GM18498 (cell line): ENCODE measurements around the gene RTN3.
"Not testable (repeated sequence)": the region's sequence is repeated elsewhere in the genome, so short reads cannot be mapped to it uniquely, and the experiment has no call there.

Experiments
- ATAC-seq: cut with Tn5 transposase; IDR thresholded peaks from one replicate; pipeline ENCODE4 v1.9.1; 2021; ENCODE audit warnings: mild to moderate bottlenecking, moderate library complexity; ENCODE audit not compliant: unreplicated experiment

Gene RTN3, protein sequence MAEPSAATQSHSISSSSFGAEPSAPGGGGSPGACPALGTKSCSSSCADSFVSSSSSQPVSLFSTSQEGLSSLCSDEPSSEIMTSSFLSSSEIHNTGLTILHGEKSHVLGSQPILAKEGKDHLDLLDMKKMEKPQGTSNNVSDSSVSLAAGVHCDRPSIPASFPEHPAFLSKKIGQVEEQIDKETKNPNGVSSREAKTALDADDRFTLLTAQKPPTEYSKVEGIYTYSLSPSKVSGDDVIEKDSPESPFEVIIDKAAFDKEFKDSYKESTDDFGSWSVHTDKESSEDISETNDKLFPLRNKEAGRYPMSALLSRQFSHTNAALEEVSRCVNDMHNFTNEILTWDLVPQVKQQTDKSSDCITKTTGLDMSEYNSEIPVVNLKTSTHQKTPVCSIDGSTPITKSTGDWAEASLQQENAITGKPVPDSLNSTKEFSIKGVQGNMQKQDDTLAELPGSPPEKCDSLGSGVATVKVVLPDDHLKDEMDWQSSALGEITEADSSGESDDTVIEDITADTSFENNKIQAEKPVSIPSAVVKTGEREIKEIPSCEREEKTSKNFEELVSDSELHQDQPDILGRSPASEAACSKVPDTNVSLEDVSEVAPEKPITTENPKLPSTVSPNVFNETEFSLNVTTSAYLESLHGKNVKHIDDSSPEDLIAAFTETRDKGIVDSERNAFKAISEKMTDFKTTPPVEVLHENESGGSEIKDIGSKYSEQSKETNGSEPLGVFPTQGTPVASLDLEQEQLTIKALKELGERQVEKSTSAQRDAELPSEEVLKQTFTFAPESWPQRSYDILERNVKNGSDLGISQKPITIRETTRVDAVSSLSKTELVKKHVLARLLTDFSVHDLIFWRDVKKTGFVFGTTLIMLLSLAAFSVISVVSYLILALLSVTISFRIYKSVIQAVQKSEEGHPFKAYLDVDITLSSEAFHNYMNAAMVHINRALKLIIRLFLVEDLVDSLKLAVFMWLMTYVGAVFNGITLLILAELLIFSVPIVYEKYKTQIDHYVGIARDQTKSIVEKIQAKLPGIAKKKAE

DNA sequence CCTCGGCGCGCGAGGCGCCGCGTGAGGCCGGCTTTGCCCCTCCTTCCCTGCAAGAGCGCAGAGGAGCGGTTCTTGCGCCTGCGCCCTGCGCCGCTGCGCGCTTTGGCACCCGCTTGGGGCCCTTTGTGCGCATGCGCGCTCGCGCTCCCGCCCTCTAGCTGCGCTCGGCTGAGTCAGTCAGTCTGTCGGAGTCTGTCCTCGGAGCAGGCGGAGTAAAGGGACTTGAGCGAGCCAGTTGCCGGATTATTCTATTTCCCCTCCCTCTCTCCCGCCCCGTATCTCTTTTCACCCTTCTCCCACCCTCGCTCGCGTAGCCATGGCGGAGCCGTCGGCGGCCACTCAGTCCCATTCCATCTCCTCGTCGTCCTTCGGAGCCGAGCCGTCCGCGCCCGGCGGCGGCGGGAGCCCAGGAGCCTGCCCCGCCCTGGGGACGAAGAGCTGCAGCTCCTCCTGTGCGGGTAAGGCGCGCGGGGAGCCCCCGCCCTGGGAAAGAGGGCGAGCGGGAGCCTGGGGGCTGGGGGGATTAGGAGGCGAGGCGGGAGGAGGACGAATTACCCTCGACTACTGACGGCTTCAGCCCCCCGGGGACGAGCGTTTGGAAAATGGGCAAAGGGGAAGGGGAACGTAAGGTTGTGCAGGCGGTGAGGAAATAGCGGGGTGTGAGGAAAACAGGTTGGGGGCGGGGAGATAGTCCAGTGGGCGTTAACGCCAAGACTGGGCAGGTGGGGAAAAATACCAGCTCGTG lies at the start of gene RTN3:
TSS of gene RTN3 (plus strand) at position 180 of the 745 bp plus-strand sequence. CDS start at position 317, 137 bp downstream.
- peak; percentile 93 for ATAC-seq

DNA sequence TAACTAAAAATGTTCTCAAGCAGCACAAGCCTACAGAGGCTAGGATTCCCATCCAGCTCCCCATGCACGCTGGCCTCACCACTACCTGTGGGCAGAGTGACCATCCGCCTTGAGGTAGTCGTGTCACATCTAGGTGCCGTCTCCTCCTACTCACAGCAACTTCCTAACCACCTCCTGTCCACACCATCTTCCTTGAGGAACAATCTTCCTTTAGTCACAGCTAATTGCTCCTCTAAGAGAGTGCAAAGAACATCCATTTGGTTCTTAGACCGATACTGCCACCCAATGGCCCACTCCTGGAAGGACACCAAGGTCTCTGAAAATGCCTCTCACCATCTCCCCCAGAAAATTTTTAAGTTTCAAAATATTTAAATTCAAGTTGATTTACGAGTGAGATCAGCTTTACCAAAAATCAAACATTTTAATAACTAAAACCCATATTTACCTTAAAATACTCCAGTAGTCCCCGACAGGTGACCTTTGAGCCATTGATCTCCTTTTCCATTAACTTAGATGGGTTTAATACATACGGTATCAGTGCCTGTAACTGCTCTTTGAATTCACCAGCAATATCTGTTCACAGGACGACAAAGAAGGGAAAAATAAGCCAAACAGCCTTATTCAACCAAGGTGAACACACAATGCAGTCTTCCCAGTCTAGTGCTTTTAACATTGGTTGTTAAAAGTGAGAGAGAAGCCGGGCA lies 45.4 kb upstream of the RTN3 start:
- no peak for ATAC-seq

DNA sequence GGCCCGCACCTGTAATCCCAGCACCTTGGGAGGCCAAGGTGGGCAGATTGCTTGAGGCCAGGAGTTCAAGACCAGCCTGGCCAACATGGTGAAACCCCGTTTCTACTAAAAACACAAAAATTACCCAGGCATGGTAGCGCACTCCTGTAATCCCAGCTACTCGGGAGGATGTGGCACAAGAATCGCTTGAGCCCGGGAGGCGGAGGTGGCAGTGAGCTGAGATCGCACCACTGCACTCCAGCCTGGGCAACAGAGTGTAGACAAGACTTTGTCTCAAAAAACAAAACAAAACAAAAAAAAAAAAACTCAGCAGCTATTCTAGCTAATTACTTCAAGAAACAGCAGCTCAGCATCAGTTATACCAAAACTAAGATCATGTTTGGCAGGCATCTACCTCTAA lies 42.9 kb upstream of the RTN3 start:
- ATAC-seq, result not testable (repeated sequence)

DNA sequence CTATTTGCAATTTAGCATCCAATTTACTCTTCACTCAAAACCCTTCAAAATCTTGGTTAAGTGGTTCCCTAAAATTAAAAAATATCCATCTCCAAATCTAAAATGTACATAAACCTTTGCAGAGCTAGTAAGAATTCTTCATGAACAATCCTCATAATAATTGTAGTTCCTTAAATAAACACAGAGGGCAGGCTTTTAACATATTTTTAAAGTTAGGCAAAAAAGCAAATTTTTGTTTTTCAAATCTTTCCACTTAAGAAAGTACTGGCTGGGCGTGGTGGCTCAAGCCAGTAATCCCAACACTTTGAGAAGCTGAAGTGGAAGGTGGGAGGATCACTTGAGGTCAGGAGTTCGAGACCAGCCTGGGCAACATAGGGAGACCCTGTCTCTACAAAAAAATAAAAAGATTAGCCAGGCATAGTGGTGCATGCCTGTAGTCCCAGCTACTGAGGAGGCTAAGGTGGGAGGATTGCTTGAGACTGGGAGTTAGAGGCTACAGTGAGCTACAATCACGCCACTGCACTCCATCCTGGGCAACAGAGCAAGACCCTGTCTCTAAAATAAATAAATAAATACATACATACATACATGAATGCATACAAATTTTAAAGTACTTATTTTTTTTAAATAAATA lies 42.0 kb upstream of the RTN3 start:
- ATAC-seq, result no peak

DNA sequence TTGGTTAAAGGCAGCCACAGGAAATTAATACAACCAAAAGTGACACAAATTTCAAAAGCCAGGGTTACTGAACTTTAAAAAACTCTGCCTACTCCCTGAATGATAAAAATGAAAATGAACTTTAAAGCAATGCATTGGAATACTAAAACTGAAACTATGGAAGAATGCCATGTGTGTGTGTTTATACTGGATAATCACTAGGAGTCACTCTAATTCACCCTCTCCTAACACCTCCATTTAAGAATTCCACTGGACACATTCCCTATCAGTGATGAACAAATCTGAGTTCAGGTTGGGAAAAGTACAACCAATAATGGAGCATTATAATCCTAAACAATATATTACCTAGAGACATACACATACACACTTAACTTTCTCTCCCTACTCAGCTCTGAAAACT lies 39.6 kb upstream of the RTN3 start:
- no peak for ATAC-seq

DNA sequence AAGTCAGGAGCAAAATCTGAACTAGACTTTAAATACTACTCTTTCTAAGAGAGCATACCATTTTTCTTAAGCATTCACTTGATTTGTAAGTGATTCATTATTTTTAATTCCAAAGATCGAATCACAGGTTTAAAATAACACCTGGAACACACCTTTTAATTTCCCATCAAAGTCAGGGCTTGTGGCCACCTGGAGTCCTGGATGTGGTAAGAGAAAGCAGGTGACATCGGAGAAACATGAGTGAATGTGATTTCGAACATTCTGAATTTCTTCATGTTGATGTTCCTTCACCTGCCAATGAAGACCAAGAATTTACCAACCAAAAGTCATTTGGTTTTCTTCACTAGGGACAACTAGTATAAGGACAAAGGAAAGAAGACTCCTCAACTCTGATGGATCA lies 38.1 kb upstream of the RTN3 start:
- ATAC-seq, result no peak

DNA sequence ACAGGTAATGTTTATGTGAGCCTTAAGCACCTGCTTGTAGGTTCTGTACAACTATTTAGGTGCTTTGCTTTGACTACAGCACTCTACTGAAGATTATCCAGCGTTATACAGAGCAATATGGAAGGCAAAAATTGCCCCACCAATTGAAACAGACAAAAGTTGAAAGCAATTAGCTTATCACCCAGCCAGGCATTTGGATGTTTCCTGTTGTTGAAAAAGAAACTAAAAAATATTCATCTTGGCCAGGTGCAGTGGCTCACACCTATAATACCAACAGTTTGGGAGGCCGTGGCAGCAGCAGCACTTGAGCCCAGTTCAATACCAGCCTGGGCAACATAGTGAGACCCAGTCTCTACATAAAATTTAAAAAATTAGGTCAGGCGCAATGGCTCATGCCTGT lies 28.6 kb upstream of the RTN3 start:
- no peak for ATAC-seq

DNA sequence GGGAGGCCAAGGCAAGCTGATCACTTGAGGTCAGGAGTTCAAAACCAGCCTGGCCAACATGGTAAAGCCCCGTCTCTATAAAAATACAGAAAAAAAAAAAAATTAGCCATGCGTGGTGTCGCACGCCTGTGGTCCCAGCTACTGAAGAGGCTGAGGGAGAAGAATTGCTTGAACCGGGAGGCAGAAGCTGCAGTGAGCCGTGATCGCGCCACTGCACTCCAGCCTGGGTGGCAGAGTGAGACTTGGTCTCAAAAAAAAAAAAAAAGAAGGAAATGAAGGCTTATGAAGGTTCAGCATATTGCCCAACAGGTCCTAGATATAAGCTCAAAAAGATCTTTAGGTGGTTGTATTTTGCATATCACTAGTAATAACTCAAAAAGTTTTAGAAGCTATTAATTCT lies 20.3 kb upstream of the RTN3 start:
- no peak for ATAC-seq

DNA sequence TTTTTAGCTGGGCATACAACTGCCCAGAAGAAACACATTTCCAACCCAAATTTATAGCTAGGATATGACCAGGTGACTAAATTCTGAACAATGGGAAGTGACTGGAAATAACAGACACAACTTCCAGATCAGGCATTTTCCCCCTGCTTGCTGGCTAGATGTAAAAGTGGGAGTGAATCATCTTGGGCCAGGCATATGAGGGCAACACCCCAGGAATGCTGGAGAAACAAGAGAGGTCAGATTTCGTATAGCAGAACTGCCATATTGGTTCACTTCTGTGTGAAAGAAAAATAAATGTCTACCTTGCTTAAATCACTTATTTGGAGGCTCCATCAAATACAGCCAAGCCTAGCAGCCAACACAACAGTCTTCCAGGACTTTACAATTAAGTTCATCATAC lies 17.5 kb upstream of the RTN3 start:
- ATAC-seq, result no peak

DNA sequence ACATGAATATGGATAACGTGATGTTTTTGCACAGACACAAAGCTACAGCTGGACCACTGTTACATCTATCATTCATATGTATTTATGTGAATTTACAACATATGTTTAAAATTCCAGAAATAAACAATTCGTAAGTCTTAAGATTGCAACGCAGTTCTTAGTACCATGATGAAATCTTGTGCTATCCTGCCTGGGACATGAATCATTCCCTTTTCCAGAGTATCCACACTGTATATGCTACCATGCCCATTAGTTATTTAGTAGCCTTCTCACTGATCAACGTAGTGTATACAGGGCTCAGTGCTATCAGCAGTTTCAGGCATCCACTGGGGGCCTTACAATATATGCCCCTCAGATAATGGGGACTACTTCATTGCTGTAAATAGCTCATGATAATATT lies 14.4 kb upstream of the RTN3 start:
- ATAC-seq, result no peak

DNA sequence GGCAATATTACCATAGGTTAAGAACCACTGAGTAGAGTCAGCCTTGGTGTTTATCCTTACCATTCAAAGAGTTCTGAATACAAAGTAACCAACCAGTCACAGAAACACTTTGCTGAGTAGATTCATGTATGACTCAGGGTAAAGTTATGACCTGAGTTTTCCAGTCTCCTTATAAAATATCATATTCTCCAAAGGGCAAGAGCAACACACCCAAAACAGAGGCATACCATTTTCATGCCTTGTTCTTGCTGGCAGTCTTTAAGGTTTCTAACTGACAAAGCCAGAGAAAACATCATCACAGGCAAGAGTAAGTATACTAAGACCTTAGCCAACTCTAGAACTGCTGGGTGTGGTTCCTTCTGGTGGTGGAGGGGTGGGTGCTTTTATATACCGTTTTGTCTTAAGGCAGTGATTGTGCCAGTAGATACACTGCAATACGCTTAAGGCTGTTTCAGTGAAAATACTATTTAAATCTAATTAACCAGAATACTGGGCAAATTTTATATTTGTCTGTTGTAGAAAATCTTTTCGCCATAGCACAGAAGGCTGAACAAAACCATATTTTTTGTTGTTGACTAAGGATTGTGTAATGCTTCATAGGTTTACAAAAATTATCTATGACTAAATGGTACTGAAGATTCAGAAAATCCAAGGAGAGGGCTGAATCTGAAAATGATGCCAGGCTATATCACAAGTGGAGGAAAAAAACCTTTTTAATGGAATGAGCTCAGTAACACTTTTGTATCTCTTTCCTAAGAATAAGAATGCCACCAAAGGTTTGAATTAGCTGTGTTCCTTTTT lies 13.1 kb upstream of the RTN3 start:
- no peak for ATAC-seq

DNA sequence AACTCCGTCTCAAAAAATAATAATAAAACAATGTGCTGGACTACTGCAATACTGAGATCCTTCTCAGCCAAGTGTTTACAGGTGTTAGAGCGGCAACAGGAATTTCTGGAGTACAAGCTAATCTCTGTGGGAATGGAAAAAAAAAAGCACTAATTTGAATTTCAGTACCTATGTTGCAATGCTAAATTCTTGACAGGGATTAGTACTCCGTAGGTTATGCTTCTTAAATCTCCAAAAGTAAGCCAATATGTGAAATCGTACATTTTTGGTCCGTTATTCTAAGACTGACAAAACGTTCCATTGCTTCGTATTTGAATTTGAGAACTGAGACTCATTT lies 11.2 kb upstream of the RTN3 start:
- ATAC-seq, result no peak

DNA sequence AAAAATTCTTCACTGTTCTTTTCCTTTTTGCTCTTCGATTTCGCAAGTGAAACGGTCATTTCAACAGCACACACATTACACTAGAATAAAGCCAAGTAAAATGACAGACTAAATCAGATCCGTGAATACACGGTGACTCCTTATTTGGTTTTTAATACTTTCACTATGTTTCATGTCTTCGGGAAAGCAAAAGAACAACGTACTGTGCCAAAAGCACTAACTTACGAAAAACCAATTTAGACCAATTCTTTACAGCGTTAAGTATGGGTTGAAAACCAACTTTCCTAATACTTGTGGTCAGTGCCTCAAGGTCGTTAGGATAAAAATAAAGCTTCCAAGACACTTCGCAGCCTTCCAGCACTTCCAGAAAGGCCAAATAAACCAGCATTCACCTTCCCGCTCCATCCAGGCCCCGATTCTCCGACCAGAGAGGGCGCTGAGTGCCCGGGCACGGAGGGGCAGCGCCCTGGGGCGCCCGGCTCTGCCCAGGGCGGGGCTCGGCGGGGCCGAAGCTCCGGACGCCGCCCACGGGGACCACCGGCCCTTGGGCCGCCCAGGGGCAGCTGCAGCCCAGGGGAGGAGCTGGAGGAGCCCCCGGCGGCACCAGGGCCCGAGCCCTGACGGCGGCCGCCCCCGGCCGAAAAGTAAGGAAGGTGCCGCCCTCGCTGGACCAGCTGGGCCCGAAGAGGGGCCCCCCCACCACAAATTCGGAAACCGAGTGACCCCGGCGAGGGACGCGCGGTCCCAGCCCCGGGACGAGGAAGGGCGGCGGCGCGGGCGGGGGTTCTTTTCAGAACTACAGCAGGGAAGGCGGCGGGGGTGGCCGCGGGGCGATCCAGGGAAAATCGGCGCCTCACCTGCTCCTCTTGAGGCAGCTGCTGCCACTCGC lies 10.6 kb upstream of the RTN3 start:
- ATAC-seq, result peak; percentile 53

DNA sequence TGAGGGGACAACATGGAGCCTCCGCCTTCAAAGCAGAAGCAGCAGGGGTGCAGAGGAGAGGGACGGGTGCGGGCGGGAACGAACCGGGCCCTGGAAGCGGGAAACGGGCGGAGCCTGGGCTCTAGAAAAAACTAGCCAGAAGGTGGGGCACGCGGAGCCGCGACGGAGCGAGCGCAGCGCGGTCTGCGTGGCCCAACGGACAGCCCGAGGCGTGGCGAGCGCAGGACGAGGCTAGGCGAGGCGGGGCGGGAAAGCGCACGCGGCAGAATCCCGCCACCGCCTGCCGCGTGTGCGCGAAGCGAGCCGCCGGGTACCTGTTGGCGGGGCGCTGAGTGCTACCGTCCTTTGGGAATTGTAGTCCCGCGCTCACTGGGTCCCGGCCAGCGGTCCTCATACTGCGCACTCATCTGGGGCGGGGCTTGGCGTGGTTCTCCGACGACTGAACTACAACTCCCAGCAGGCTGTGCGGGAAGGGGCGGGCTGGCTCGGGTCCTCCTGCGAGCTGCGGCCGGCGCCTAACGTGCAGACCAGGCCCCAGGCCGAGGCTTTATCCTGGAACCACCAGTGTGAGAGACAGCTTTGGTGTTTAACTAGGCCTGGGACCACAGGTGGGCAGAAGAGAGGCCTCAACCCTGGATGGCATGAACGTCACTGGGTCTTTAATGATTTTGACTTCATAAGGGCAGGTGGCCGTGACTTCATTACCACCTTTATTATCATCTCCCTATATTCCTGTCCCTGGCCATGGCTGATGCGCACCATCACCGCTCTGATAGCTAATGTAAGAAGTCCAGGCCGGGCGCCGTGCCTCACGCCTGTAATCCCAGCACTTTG lies 9.8 kb upstream of the RTN3 start, which contains the start of gene ATL3:
TSS of gene ATL3 (minus strand) at position 55 of the 834 bp plus-strand sequence. CDS start at position 14, 41 bp downstream.
- peak; percentile 90 for ATAC-seq

DNA sequence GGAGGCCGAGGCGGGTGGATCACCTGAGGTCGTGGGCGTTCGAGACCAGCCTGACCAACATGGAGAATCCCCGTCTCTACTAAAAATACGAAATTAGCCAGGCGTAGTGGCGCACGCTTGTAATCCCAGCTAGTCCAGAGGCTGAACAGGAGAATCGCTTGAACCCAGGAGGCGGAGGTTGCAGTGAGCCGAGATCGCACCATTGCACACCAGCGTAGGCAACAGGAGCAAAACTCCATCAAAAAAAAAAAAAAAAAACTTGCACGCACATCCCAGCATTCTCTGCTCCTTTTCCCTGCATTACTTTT lies 9.2 kb upstream of the RTN3 start:
- ATAC-seq, result no peak

DNA sequence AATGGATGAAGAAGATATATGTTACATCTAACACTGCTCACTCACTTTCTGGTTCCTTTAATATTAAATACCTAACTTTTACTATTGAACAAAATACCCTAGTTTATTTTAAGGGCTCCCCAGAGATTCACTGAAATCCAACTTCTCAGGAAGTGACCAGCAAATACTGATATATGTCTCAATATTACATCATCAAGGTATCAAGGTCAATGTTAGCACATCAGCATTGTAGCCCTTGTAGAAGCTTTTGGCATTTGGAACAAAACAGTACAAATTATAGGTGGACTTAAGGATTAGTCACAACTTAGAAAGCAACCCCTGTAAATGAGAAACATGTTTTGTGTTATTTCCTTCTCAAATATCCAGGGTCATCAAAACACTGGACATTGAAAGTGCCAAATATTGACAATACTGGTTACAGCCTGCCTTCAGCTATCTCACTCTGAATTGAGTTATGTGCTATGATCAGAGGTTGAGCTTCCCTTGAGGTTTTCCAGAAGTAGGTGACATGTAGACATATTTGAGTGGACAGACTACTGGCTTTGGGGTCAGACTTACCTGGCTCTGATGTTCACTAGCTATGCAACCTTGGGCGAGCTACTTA lies 8.3 kb upstream of the RTN3 start:
- no peak for ATAC-seq

DNA sequence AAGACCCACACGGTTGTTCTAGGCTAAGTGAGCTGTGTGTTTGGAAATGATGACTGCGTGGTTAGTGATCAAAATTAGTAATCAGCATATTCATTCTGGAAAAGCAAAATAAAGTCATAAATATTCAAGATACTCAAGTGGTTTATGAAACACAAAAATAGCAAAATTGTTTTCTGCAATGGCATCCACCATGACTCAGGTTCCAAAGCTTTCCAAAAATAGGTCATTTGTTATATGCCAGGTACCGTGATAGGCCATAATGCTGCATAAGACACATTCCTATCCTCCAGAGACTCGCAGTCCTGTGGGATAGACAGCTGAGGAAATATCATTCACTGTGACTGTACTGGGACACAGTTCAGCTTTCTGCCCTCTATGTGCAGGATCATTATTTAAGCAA lies 7.7 kb upstream of the RTN3 start:
- no peak for ATAC-seq
